Coronary artery (tissue), 2 donors: ENCODE data around the gene SLIT1.

Experiments used
- DNase-seq: peaks from one replicate; pipeline ENCODE4 v3.0.0-alpha.2; 2017; ENCODE audit warnings: low spot score
- H3K27ac ChIP-seq, 2 donors: fragments of 200-600 bp; sonication (generic); one replicate each; pipeline ENCODE4 v1.5.1; 2016 to 2019
- H3K4me3 ChIP-seq: fragments of 200-600 bp; sonication (generic); 2 replicates; pipeline ENCODE4 v1.5.1; 2016; ENCODE audit warnings: mild to moderate bottlenecking, moderate library complexity
- CTCF ChIP-seq: fragments of 200-600 bp; sonication (generic); IDR thresholded peaks from one replicate; pipeline ENCODE4 v1.5.1; 2019; ENCODE audit warnings: antibody characterized with exemption

Gene SLIT1

GRCh38 chr10:97013983-97014382 lies 171.8 kb downstream of the SLIT1 start:
- Histone ChIP-seq H3K4me3 (no peak overlapping the region), H3K27ac (no peak overlapping the region)
- TF ChIP-seq CTCF, result no peak
- no peak for DNase-seq

GRCh38 chr10:97013568-97013967 lies 172.2 kb downstream of the SLIT1 start:
- TF ChIP-seq CTCF, result no peak

GRCh38 chr10:97012470-97012869 lies 173.3 kb downstream of the SLIT1 start:
- no peak for TF ChIP-seq CTCF
- H3K27ac ChIP-seq, result no peak overlapping the region
- no peak overlapping the region for H3K4me3 ChIP-seq
- no peak for DNase-seq

More at GRCh38 chr10:97013568-97013967, 172.2 kb downstream of the SLIT1 start:
- Histone ChIP-seq H3K4me3 (no peak overlapping the region), H3K27ac (no peak overlapping the region)
- no peak for DNase-seq

GRCh38 chr10:97011397-97011796 lies 174.4 kb downstream of the SLIT1 start:
- no peak overlapping the region for H3K4me3 ChIP-seq
- peak; percentile 62 for DNase-seq
- no peak overlapping the region for H3K27ac ChIP-seq
- TF ChIP-seq CTCF, result no peak

- TF ChIP-seq CTCF, result no peak
- Histone ChIP-seq H3K27ac (no peak overlapping the region), H3K4me3 (no peak overlapping the region)
- DNase-seq, result peak; percentile 52
Measured at GRCh38 chr10:97010695-97011206, 175.0 kb downstream of the SLIT1 start.

- Histone ChIP-seq H3K27ac (no peak overlapping the region), H3K4me3 (no peak overlapping the region)
- DNase-seq, result no peak
- no peak for TF ChIP-seq CTCF
Measured at GRCh38 chr10:97007417-97007816, 178.3 kb downstream of the SLIT1 start.

GRCh38 chr10:97006364-97006763 lies 179.4 kb downstream of the SLIT1 start:
- Histone ChIP-seq H3K27ac (no peak overlapping the region), H3K4me3 (no peak overlapping the region)
- no peak for TF ChIP-seq CTCF
- peak; percentile 9 for DNase-seq
